NB4 (cell line): Measurements from ENCODE around the gene DSN1.

Experiments used
- DNase-seq: peaks from one replicate; pipeline ENCODE4 v3.0.0; 2010; ENCODE audit warnings: low read depth
- H3K4me3 ChIP-seq: one replicate; pipeline ENCODE4 v1.5.1; 2011; ENCODE audit warnings: mild to moderate bottlenecking, low read depth, low read length, moderate library complexity
- CTCF ChIP-seq: IDR thresholded peaks from one replicate; pipeline ENCODE4 v1.5.1; 2012; ENCODE audit warnings: low read depth, low read length
- MAX ChIP-seq: IDR thresholded peaks from 2 replicates; pipeline ENCODE4 v1.6.1; 2011; ENCODE audit warnings: low read depth, low read length
- MYC ChIP-seq: IDR thresholded peaks from 2 replicates; pipeline ENCODE4 v1.6.1; 2011; ENCODE audit warnings: low read depth, low read length
- POLR2A ChIP-seq: IDR thresholded peaks from 2 replicates; pipeline ENCODE4 v1.6.1; 2011; ENCODE audit warnings: mild to moderate bottlenecking; ENCODE audit not compliant: insufficient read length; ENCODE audit errors: extremely low read depth

DSN1 gene

GRCh38 chr20:36812594-36813463 lies 39.3 kb upstream of the DSN1 start:
- TF ChIP-seq POLR2A: no peak
- DNase-seq: no peak
- no peak overlapping the region for H3K4me3 ChIP-seq

- no peak overlapping the region for H3K4me3 ChIP-seq
- TF ChIP-seq CTCF: peak; percentile 95
- peak; percentile 27; the same call in 1 of the 2 replicates for TF ChIP-seq MAX
- no peak for TF ChIP-seq POLR2A
- DNase-seq: peak; percentile 85
Measured at GRCh38 chr20:36808317-36809257, 35.0 kb upstream of the DSN1 start.

- TF ChIP-seq POLR2A (no peak), CTCF (no peak), MAX (no peak), MYC (no peak)
- DNase-seq: no peak
- no peak overlapping the region for H3K4me3 ChIP-seq
Measured at GRCh38 chr20:36806049-36806448, 32.5 kb upstream of the DSN1 start.

GRCh38 chr20:36805396-36805795 lies 31.8 kb upstream of the DSN1 start:
- TF ChIP-seq MAX: no peak
- TF ChIP-seq MYC: no peak
- TF ChIP-seq POLR2A: no peak
- TF ChIP-seq CTCF: no peak
- DNase-seq: no peak
- H3K4me3 ChIP-seq: no peak overlapping the region

GRCh38 chr20:36804425-36804824 lies 30.9 kb upstream of the DSN1 start:
- TF ChIP-seq POLR2A: no peak
- H3K4me3 ChIP-seq: no peak overlapping the region
- DNase-seq: no peak

- no peak for TF ChIP-seq MAX
- no peak for TF ChIP-seq POLR2A
- TF ChIP-seq MYC: no peak
- TF ChIP-seq CTCF: no peak
- DNase-seq: peak; percentile 34
- no peak overlapping the region for H3K4me3 ChIP-seq
Measured at GRCh38 chr20:36802326-36803222, 29.0 kb upstream of the DSN1 start.
